OCI-LY1 (cell line): Measurements from ENCODE around the gene BFSP1.

Source experiments
- H2AFZ ChIP-seq: fragments of 200-600 bp; sonication (generic), shearing (Covaris generic); 2 replicates; pipeline ENCODE4 v1.6.0; 2014; ENCODE audit warnings: antibody characterized with exemption, mild to moderate bottlenecking, low read length
- H3F3A ChIP-seq: fragments of 200-600 bp; sonication (generic), shearing (Covaris generic); 2 replicates; pipeline ENCODE4 v1.6.0; 2014; ENCODE audit warnings: mild to moderate bottlenecking, antibody characterized with exemption, low read length, moderate library complexity; ENCODE audit not compliant: insufficient read depth
- H3K27ac ChIP-seq: fragments of 200-600 bp; sonication (generic); 2 replicates; pipeline ENCODE4 v1.5.1; 2014; ENCODE audit warnings: low read length, mixed run types, mild to moderate bottlenecking, low read depth; ENCODE audit not compliant: poor library complexity, severe bottlenecking
- H3K27me3 ChIP-seq: fragments of 200-600 bp; sonication (generic); 2 replicates; pipeline ENCODE4 v1.6.0; 2014; ENCODE audit warnings: antibody characterized with exemption, mild to moderate bottlenecking, low read length, moderate library complexity; ENCODE audit not compliant: insufficient read depth
- H3K36me3 ChIP-seq: fragments of 200-600 bp; sonication (generic); 2 replicates; pipeline ENCODE4 v1.6.1; 2014; ENCODE audit warnings: mild to moderate bottlenecking, antibody characterized with exemption, low read length, moderate library complexity, mixed read lengths; ENCODE audit not compliant: insufficient read depth
- H3K4me1 ChIP-seq: fragments of 200-600 bp; sonication (generic); 2 replicates; pipeline ENCODE4 v1.5.1; 2014; ENCODE audit warnings: mild to moderate bottlenecking, low read length, moderate library complexity; ENCODE audit not compliant: insufficient read depth, severe bottlenecking
- H3K4me2 ChIP-seq: fragments of 200-600 bp; sonication (generic), shearing (Covaris generic); 2 replicates; pipeline ENCODE4 v1.6.1; 2014; ENCODE audit warnings: low read length
- H3K4me3 ChIP-seq: fragments of 200-600 bp; sonication (generic); 2 replicates; pipeline ENCODE4 v1.5.1; 2014; ENCODE audit warnings: low read length, low read depth, mild to moderate bottlenecking, mixed read lengths; ENCODE audit not compliant: poor library complexity, severe bottlenecking
- H3K79me2 ChIP-seq: fragments of 200-600 bp; shearing (Covaris generic); 2 replicates; pipeline ENCODE4 v1.6.1; 2016; ENCODE audit warnings: mixed run types, low read length, mixed read lengths; ENCODE audit not compliant: insufficient read depth
- H3K9ac ChIP-seq: fragments of 200-600 bp; sonication (generic), shearing (Covaris generic); 2 replicates; pipeline ENCODE4 v1.6.1; 2014; ENCODE audit warnings: mild to moderate bottlenecking, low read length, mixed read lengths
- H3K9me2 ChIP-seq: fragments of 200-600 bp; sonication (generic), shearing (Covaris generic); 2 replicates; pipeline ENCODE4 v1.6.1; 2014; ENCODE audit warnings: low read depth, mild to moderate bottlenecking, low read length, mixed read lengths
- H3K9me3 ChIP-seq: fragments of 200-600 bp; shearing (Covaris generic); 2 replicates; pipeline ENCODE4 v1.6.1; 2014; ENCODE audit warnings: low read length, mixed read lengths
- H4K20me1 ChIP-seq: fragments of 200-600 bp; sonication (generic), shearing (Covaris generic); 2 replicates; pipeline ENCODE4 v1.6.0; 2016; ENCODE audit warnings: mild to moderate bottlenecking, low read length; ENCODE audit not compliant: insufficient read depth
- CTCF ChIP-seq: fragments of 200-600 bp; sonication (generic), shearing (Covaris generic); IDR thresholded peaks from 2 replicates; pipeline ENCODE4 v1.5.1; 2017; ENCODE audit warnings: mild to moderate bottlenecking, antibody characterized with exemption, low read length, moderate library complexity, mixed read lengths
- EZH2 ChIP-seq: fragments of 200-600 bp; sonication (generic), shearing (Covaris generic); IDR thresholded peaks from 2 replicates; pipeline ENCODE4 v1.8.0; 2017; ENCODE audit warnings: borderline replicate concordance, mixed run types, mild to moderate bottlenecking, antibody characterized with exemption, low read length, moderate library complexity, mixed read lengths

Gene BFSP1

DNA sequence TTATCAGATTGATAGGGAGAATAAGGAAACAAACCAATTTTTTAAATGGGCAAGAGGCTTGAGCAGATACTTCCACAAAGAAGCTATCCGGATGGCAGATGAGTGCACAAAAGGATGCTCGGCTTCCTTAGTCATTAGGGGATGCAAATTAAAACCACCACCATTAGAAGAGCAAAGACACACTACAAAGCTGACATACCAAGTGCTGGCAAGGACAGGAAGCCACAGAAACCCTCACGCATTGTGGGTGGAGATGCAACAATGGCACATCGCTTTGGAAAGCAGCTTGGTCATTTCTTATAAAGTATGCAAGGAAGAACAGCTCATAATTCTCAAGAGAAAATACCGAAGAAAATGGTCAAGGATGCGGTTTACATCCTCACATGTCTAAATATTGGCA is 19.8 kb downstream of the BFSP1 start:
- Histone ChIP-seq H2AFZ (no peak overlapping the region), H3K4me3 (no peak overlapping the region), H3K4me2 (no peak overlapping the region), H3K27ac (no peak overlapping the region), H3K79me2 (no peaks in the 10 kb centered on the region), H3F3A (no peaks in the 10 kb centered on the region), H3K36me3 (no peaks in the 10 kb centered on the region), H4K20me1 (no peaks in the 10 kb centered on the region), H3K9ac (no peak overlapping the region), H3K9me2 (no peaks in the 10 kb centered on the region), H3K9me3 (no peaks in the 10 kb centered on the region), H3K4me1 (no peaks in the 10 kb centered on the region), H3K27me3 (peaks cover 9% of the 10 kb centered on the region; the same call in 1 of the 2 replicates)
- no peak for TF ChIP-seq EZH2
- no peak for TF ChIP-seq CTCF

DNA sequence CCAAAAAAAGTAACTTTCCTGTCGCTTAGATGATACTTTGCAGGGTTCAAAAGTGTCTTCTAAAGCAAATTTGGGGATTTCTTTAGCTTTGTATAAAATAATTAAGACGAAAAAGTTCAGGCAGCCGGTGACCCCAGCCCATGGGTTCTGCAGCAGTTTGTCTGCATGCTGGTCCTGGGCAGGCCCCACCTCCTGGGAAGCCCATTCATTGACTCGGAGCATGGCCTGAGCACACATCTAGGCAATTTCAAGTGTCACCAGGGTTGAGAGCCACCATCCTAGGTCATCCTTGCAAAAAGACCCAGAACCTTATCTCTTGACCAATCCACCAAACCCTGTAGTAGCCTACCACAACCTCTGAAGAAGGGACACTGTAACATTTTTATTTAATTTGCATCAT is 20.6 kb downstream of the BFSP1 start:
- Histone ChIP-seq H4K20me1 (no peaks in the 10 kb centered on the region), H3K27me3 (peaks cover 9% of the 10 kb centered on the region; the same call in 1 of the 2 replicates), H3K4me3 (no peak overlapping the region), H3K9me3 (no peaks in the 10 kb centered on the region), H3F3A (no peaks in the 10 kb centered on the region), H3K4me2 (no peak overlapping the region), H3K79me2 (no peaks in the 10 kb centered on the region), H3K36me3 (no peaks in the 10 kb centered on the region), H3K9ac (no peak overlapping the region), H3K4me1 (peaks cover 2% of the 10 kb centered on the region), H2AFZ (no peak overlapping the region), H3K9me2 (no peaks in the 10 kb centered on the region), H3K27ac (no peak overlapping the region)
- TF ChIP-seq EZH2 = no peak
- no peak for TF ChIP-seq CTCF

DNA sequence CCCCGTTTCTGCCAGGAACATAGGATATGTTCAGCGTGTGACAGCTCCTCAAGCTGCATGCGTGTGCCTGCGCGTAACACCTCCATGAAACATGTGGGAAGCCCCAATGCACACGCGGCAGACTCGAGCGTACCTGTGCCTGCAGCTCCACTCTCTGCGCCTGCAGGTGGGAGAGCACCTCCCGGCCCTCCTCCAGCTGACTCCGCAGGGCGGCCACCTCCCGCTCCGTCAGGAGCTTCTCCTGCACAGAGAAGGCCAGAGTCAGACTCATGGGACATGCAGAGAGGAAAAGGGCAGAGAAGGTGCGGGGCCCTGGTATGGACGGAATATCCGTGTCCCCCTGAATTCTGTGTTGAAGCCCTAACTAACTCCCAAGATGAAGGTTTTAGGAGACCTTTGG is 22.4 kb downstream of the BFSP1 start:
- H3K27me3 ChIP-seq = 0 out of 2 replicates have a peak, but pooled peaks cover 4% of the 10 kb centered on the region
- H3K79me2 ChIP-seq = no peaks in the 10 kb centered on the region
- no peaks in the 10 kb centered on the region for H3F3A ChIP-seq
- H3K9me3 ChIP-seq = no peaks in the 10 kb centered on the region
- peaks cover 17% of the 10 kb centered on the region for H3K4me1 ChIP-seq
- TF ChIP-seq CTCF (no peak), EZH2 (no peak)
- no peaks in the 10 kb centered on the region for H3K36me3 ChIP-seq
- no peak overlapping the region for H3K9ac ChIP-seq
- H3K4me3 ChIP-seq = no peak overlapping the region
- no peak overlapping the region for H3K27ac ChIP-seq
- H3K9me2 ChIP-seq = no peaks in the 10 kb centered on the region
- H3K4me2 ChIP-seq = no peak overlapping the region
- H4K20me1 ChIP-seq = no peaks in the 10 kb centered on the region
- H2AFZ ChIP-seq = no peak overlapping the region
